Esophagus (tissue), 2 donors: ENCODE results near the gene NHLH1. TPM values are rescaled to one million over a fixed set of nuclear protein-coding genes. Genes with fewer than 3 reads are reported as not detected.
"Not testable (repeated sequence)": the region's sequence is repeated elsewhere in the genome, so short reads cannot be mapped to it uniquely, and the experiment has no call there.

Source experiments
- H3K27ac ChIP-seq, 2 donors: one replicate each; pipeline ENCODE4 v1.5.1; 2013; ENCODE audit warnings: low read depth in 2 of 2, mild to moderate bottlenecking in 2 of 2, inconsistent platforms in 1 of 2, low read length in 1 of 2, moderate library complexity in 1 of 2
- H3K27me3 ChIP-seq, 2 donors: one replicate each; pipeline ENCODE4 v1.6.1; 2013; ENCODE audit warnings: low read length in 2 of 2, control low read depth in 1 of 2, mild to moderate bottlenecking in 1 of 2; ENCODE audit not compliant: insufficient read depth in 2 of 2, control insufficient read depth in 1 of 2
- H3K36me3 ChIP-seq, 2 donors: one replicate each; pipeline ENCODE4 v1.6.1; 2013; ENCODE audit warnings: low read length in 1 of 2; ENCODE audit not compliant: control insufficient read depth in 2 of 2, insufficient read depth in 2 of 2
- H3K4me1 ChIP-seq, 2 donors: one replicate each; pipeline ENCODE4 v1.6.1; 2013; ENCODE audit warnings: low read length in 1 of 2; ENCODE audit not compliant: control insufficient read depth in 2 of 2, insufficient read depth in 2 of 2
- H3K4me3 ChIP-seq, 2 donors: one replicate each; pipeline ENCODE4 v1.5.1; 2013; ENCODE audit warnings: low read length in 2 of 2, mild to moderate bottlenecking in 2 of 2, low read depth in 1 of 2, moderate library complexity in 1 of 2
- H3K9me3 ChIP-seq, 2 donors: one replicate each; pipeline ENCODE4 v1.6.1; 2013; ENCODE audit warnings: mild to moderate bottlenecking in 2 of 2, low read depth in 1 of 2, low read length in 1 of 2, moderate library complexity in 1 of 2; ENCODE audit not compliant: control insufficient read depth in 2 of 2, insufficient read depth in 1 of 2
- WGBS, 2 donors: extraction: QIAGEN DNeasy Blood & Tissue Kit; methylation state at CpG; one replicate each; pipeline ENCODE4 v1.1.7; 2013; 5-methylcytosine and 5-hydroxymethylcytosine counted together
- polyA plus RNA-seq, 2 donors: library from polyadenylated mRNA; stranded (reverse); fragments of 200-250 nt; gene quantifications; one replicate each; pipeline ENCODE4 v1.2.3, GENCODE V29; 2013
- donor health status: healthy with polysubstance abuse.
- donor health status: Bipolar disorder and iron deficiency.

The NHLH1 gene
- polyA plus RNA-seq, 2 donors = 0.08 to 0.09 TPM

DNA sequence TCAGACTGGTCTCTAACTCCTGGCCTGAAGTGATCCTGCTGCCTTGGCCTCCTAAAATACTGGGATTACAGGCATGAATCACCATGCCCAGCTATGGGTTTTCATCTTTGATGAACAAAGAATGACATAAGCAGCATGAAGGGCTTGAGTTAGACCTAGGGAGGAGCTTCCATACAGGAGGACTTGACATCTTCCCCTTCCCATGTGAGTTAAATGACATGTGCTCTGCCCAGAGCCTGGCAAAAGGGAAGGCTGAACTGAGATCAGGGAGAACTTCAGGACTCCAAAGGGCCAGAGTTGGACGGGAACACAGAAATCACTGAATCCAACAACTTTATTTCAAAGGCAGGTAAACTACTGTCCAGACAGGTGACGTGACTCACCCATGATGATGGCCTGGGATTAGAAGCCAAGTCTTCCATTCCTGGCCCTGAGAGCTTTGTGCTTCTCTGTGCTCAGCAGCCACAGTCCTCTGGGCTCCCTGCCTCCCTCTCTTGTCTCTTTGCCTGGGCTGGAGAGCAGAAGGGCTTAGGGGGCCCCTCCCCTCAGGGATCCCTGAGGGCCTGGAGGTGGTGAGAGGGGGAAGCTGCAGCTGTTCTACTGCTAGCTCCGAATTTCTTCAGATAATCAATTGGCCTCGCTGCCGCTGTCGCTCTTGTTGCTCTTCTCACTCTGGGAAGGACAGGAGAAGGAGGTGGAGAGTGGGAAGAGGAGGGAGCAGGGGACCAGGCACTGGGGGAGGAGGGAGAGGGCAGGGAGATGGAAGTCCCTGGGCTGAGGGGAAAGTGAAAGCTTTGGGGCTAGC, 7.6 kb downstream of the NHLH1 start:
- WGBS, 2 donors = 52 to 58% methylated on average over 6 of the region's 6 CpGs
- Histone ChIP-seq H3K27me3 (no peaks in the 10 kb centered on the region), H3K36me3 (no peaks in the 10 kb centered on the region), H3K27ac (peak overlapping the region in 1 of 2 donors; percentile 5), H3K4me3 (no peak overlapping the region), H3K4me1 (peaks cover 0 to 2% of the 10 kb centered on the region in 2 donors), H3K9me3 (no peaks in the 10 kb centered on the region)

DNA sequence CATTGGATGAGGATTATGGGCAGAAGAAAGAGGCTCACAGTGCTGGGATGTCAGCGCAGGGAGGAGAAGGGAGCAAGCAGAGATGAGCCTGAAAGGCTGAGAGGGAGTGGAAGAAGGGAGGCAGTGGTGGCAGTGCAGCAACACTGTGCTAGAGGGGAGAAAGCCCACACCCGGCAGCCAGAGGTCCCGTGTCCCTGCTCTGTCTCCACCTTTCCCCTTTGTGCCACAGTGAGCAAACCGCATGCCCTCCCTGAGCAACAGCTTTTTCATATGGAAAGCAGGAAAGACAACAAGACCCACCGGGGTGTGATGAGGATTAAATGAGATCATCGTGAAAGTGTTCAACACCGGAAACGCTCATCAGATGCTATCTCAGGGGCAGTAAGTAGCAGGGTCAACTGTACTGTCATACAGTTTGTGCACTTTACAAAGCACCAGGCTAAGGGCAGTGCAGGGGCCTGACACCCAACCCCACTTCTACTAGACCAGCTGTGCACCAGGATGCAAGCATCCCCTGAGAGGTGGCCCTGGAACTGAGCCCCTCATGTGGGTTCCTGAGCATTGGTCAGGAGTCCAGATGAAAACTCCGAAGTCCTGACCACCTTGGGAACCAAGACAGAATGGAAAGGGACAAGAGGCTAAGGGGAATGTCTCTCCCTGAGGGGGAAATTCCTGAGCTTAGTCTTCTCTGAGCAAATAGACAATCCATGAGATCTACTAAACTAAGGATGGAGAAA, 9.1 kb downstream of the NHLH1 start:
- H3K4me3 ChIP-seq = no peak overlapping the region
- WGBS, 2 donors = 30 to 37% methylated on average over 9 of the region's 9 CpGs

GRCh38 chr1:160376525-160377131, 9.8 kb downstream of the NHLH1 start:
- H3K4me1 ChIP-seq = peaks cover 0 to 2% of the 10 kb centered on the region in 2 donors
- H3K9me3 ChIP-seq = no peaks in the 10 kb centered on the region
- WGBS, 2 donors = 12 to 19% methylated on average over 5 of the region's 5 CpGs
- H3K27ac ChIP-seq = no peak overlapping the region
- no peaks in the 10 kb centered on the region for H3K36me3 ChIP-seq
- H3K27me3 ChIP-seq = no peaks in the 10 kb centered on the region
- no peak overlapping the region for H3K4me3 ChIP-seq

More for the DNA sequence above, 9.1 kb downstream of the NHLH1 start:
- Histone ChIP-seq H3K27ac (no peak overlapping the region), H3K9me3 (no peaks in the 10 kb centered on the region), H3K36me3 (no peaks in the 10 kb centered on the region), H3K4me1 (peaks cover 0 to 2% of the 10 kb centered on the region in 2 donors), H3K27me3 (no peaks in the 10 kb centered on the region)

DNA sequence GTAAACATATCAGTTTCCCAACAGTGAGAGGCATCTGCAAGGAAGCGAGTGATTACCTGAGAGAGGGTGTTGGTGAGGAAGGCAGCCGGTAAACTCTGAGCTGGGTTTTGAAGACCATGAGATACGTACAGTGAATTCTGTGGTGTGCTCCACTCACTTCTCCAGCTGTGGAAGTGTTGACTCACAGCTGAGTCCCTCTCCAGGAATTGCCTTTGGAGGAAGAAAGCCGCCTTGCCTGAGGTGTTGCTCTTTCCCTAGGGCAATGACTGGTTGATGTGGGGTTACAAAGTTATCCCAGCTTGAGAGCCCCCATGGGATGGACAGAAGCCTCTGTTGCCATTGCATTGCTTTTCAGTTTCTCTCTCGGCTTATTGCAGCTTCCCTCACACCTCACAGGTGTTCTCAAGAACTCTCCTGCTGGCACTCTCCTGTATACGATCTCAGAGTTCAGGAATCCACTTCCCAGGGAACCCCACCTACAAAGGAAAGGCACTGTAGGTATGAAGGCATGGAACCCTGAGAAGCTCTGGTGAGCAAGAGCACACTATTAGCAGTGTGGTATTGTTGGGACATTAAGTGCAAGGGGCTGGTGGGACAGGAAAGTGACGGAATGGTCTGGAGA, 10.8 kb downstream of the NHLH1 start:
- 71 to 77% methylated on average over 7 of the region's 7 CpGs for WGBS, 2 donors
- H3K27ac ChIP-seq = no peak overlapping the region
- no peaks in the 10 kb centered on the region for H3K27me3 ChIP-seq
- H3K4me1 ChIP-seq = peaks cover 0 to 2% of the 10 kb centered on the region in 2 donors
- no peaks in the 10 kb centered on the region for H3K36me3 ChIP-seq
- H3K4me3 ChIP-seq = no peak overlapping the region
- no peaks in the 10 kb centered on the region for H3K9me3 ChIP-seq

DNA sequence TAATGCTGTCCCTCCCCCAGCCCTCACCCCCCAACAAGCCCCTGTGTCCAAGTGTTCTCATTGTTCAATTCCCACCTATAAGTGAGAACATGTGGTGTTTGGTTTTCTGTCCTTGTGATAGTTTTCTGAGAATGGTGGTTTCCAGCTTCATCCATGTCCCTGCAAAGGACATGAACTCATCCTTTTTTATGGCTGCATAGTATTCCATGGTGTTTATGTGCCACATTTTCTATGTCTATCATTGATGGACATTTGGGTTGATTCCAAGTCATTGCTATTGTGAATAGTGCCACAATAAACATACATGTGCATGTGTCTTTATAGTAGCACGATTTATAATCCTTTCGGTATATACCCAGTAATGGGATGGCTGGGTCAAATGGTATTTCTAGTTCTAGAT, 17.9 kb downstream of the NHLH1 start:
- 95 to 98% methylated on average over 2 of the region's 2 CpGs for WGBS, 2 donors
- H3K36me3 ChIP-seq, H3K4me3 ChIP-seq: not testable (repeated sequence)

GRCh38 chr1:160388406-160388805, 21.5 kb downstream of the NHLH1 start:
- not testable (repeated sequence) for H3K27ac ChIP-seq, H3K36me3 ChIP-seq, H3K4me1 ChIP-seq, H3K27me3 ChIP-seq, H3K9me3 ChIP-seq, H3K4me3 ChIP-seq
- 69 to 74% methylated on average over 3 to 4 of the region's 4 CpGs for WGBS, 2 donors

More for the DNA sequence above, 17.9 kb downstream of the NHLH1 start:
- H3K27me3 ChIP-seq, H3K27ac ChIP-seq, H3K9me3 ChIP-seq, H3K4me1 ChIP-seq: not testable (repeated sequence)

DNA sequence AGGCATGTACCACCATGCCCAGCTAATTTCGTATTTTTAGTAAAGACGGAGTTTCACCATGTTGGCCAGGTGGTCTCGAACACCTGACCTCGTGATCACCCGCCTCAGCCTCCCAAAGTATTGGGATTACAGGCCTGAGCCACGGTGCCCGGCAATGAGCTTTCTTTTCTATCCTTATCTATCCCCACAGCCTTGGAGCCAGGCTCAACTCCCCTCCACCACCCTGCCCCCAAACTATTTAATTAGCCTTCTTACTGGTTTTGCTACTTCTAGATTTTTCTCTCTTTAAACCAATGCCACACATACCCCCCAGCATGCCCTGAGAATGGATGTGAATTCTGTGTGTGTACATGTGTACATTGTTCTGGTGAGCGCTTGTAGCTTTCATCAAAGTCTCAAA, 27.8 kb downstream of the NHLH1 start:
- H3K9me3 ChIP-seq = no peaks in the 10 kb centered on the region
- H3K27me3 ChIP-seq = no peaks in the 10 kb centered on the region
- WGBS, 2 donors = 94 to 95% methylated on average over 8 of the region's 8 CpGs
- no peak overlapping the region for H3K27ac ChIP-seq
- H3K36me3 ChIP-seq = no peaks in the 10 kb centered on the region
- peaks cover 0 to 3% of the 10 kb centered on the region in 2 donors for H3K4me1 ChIP-seq
- H3K4me3 ChIP-seq = no peak overlapping the region

DNA sequence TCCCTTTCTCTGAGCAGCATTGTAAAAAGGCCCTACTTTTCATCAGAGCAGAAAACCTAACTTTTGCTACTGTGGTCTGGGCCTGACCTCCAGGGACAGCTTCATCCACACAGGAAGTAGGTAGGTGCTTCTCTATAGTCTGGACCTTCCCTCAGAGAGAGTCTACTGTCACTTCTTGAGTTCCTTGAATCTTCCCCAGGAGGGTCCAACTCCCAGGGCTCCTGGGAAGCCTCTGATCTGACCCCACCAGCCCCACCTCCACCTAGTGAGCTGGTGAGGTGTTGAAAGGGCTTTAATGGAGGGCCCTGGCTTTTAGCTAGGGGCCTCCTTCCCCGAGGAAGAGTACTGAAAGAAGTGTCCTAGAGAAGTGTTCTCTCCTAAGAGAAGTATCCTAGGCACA, 30.8 kb downstream of the NHLH1 start:
- Histone ChIP-seq H3K4me3 (no peak overlapping the region), H3K27ac (no peak overlapping the region), H3K36me3 (no peaks in the 10 kb centered on the region), H3K9me3 (no peaks in the 10 kb centered on the region), H3K4me1 (peaks cover 2 to 8% of the 10 kb centered on the region in 2 donors), H3K27me3 (no peaks in the 10 kb centered on the region)
- WGBS, 2 donors = 78 to 86% methylated on average over 1 of the region's 1 CpG

DNA sequence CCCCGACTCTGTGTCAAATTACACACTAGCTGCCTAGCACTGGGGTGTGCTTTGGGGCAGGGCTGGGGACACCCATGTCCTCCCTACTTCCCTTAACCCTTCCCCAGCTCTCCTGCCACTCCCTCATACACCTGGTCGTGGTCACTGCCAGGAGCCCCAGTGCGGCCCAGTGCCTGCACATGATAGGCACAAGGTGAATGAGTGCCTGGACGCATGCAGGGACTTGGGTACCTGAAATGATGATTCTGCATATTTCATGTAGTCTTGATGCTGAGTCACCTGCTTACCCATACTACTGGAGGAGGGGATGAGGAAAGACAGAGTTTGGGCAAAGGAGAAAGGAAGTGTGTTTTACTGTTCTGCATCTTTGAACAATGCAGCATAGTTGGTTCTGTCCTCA, 32.0 kb downstream of the NHLH1 start:
- Histone ChIP-seq H3K27ac (peak overlapping the region in 1 of 2 donors; percentile 29), H3K36me3 (no peaks in the 10 kb centered on the region), H3K4me1 (peaks cover 3 to 8% of the 10 kb centered on the region in 2 donors), H3K9me3 (no peaks in the 10 kb centered on the region), H3K4me3 (no peak overlapping the region), H3K27me3 (no peaks in the 10 kb centered on the region)
- WGBS, 2 donors = 55 to 74% methylated on average over 4 of the region's 4 CpGs
